HCT116 (cell line): Measurements from ENCODE around the gene LRRC4C. TPM values are rescaled to one million over a fixed set of nuclear protein-coding genes. Genes with fewer than 3 reads are reported as not detected.

Source experiments
- ATAC-seq: fragments of 200-7000 bp; cut with Tn5 transposase; 2 replicates; pipeline ENCODE4 v1.9.1; 2020; ENCODE audit warnings: mild to moderate bottlenecking, moderate library complexity
- BruUV-seq: library from RNA; stranded (reverse); fragments of 400-500 nt; replicated peaks from 2 replicates; lab custom pipeline; 2021; lab: Mats Ljungman, UMichigan
- CTCF ChIA-PET: fragments of 300-600 bp; sonication (Branson Sonifier 250); formaldehyde crosslinking; loops from one replicate; lab custom pipeline; 2021; ENCODE audit warnings: antibody characterized with exemption; lab: Charles Lee
- POLR2A ChIA-PET: fragments of 300-600, 350-600 bp; sonication (Branson Sonifier 250); formaldehyde crosslinking; loops from one replicate; lab custom pipeline; 2021; ENCODE audit warnings: antibody characterized with exemption; lab: Charles Lee
- RAD21 ChIA-PET, 2 experiments: fragments of 300-600 bp; sonication (Branson Sonifier 250); formaldehyde crosslinking; loops; one replicate each; lab custom pipeline; 2023; ENCODE audit warnings: low total read pairs in 2 of 2; ENCODE audit not compliant: uncharacterized antibody in 2 of 2, unreplicated experiment in 2 of 2, low non-redundant PET in 1 of 2; lab: Charles Lee
- DNase-seq: peaks from one replicate; pipeline ENCODE4 v3.0.0-alpha.2; 2010; ENCODE audit warnings: low read depth, low spot score
- H2AFZ ChIP-seq: fragments of 200-600 bp; shearing (Covaris generic), sonication (generic); 2 replicates; pipeline ENCODE4 v1.6.1; 2017; ENCODE audit warnings: low read depth, mixed run types, mixed read lengths, antibody characterized with exemption, low read length; ENCODE audit not compliant: poor library complexity, severe bottlenecking
- H3K27ac ChIP-seq: 2 replicates; pipeline ENCODE4 v1.5.1; 2012; ENCODE audit warnings: low read depth, low read length
- H3K27me3 ChIP-seq: fragments of 200-600 bp; sonication (generic); 2 replicates; pipeline ENCODE4 v1.6.1; 2016; ENCODE audit warnings: mixed run types, low read length, mixed read lengths; ENCODE audit not compliant: insufficient read depth
- H3K36me3 ChIP-seq, 2 experiments: fragments of 200-500 bp in 1 of 2; fragments of 200-600 bp in 1 of 2; sonication (Bioruptor generic) in 1 of 2; sonication (generic) in 1 of 2; 2 replicates each; pipeline versions ENCODE4 v1.5.1 to v1.6.1; 2014 to 2016; ENCODE audit warnings: low read length in 2 of 2, inconsistent platforms in 1 of 2, mixed read lengths in 1 of 2, mixed run types in 1 of 2; ENCODE audit not compliant: insufficient read depth in 2 of 2, control insufficient read depth in 1 of 2
- H3K4me1 ChIP-seq, 2 experiments: fragments of 200-600 bp in 1 of 2; sonication (generic) in 1 of 2; 2 replicates each; pipeline versions ENCODE4 v1.5.1 to v1.6.1; 2012 to 2017; ENCODE audit warnings: low read length in 2 of 2, inconsistent platforms in 1 of 2, mild to moderate bottlenecking in 1 of 2, mixed read lengths in 1 of 2, mixed run types in 1 of 2, moderate library complexity in 1 of 2; ENCODE audit not compliant: insufficient read depth in 2 of 2, control insufficient read depth in 1 of 2
- H3K4me2 ChIP-seq: fragments of 200-600 bp; sonication (generic); 2 replicates; pipeline ENCODE4 v1.6.1; 2017; ENCODE audit warnings: mixed run types, low read length, mixed read lengths
- H3K4me3 ChIP-seq, 2 experiments: fragments of 200-600 bp in 1 of 2; sonication (generic) in 1 of 2; replicated peaks in 1 of 2; 2 replicates each; pipeline ENCODE4 v1.5.1; 2011 to 2016; ENCODE audit warnings: low read length in 2 of 2, control low read depth in 1 of 2, low read depth in 1 of 2, mild to moderate bottlenecking in 1 of 2, mixed read lengths in 1 of 2, mixed run types in 1 of 2
- H3K79me2 ChIP-seq: fragments of 200-600 bp; sonication (generic); 2 replicates; pipeline ENCODE4 v1.6.1; 2017; ENCODE audit warnings: mild to moderate bottlenecking, mixed run types, low read length, moderate library complexity, mixed read lengths; ENCODE audit not compliant: insufficient read depth
- H3K9ac ChIP-seq: fragments of 200-600 bp; sonication (generic); 2 replicates; pipeline ENCODE4 v1.6.1; 2016; ENCODE audit warnings: low read length, mixed read lengths
- H3K9me2 ChIP-seq: fragments of 200-600 bp; sonication (generic), shearing (Covaris generic); 2 replicates; pipeline ENCODE4 v1.6.1; 2017; ENCODE audit warnings: mixed run types, mild to moderate bottlenecking, moderate library complexity; ENCODE audit not compliant: insufficient read depth
- H3K9me3 ChIP-seq, 2 experiments: fragments of 200-500 bp in 1 of 2; fragments of 200-600 bp in 1 of 2; sonication (Bioruptor generic) in 1 of 2; sonication (generic) in 1 of 2; 2 replicates each; pipeline ENCODE4 v1.6.1; 2014 to 2017; ENCODE audit warnings: low read length in 2 of 2, mixed read lengths in 2 of 2, inconsistent platforms in 1 of 2, low read depth in 1 of 2, mild to moderate bottlenecking in 1 of 2, mixed run types in 1 of 2, moderate library complexity in 1 of 2; ENCODE audit not compliant: control insufficient read depth in 1 of 2, insufficient read depth in 1 of 2
- H4K20me1 ChIP-seq: fragments of 200-600 bp; sonication (generic), shearing (Covaris generic); 2 replicates; pipeline ENCODE4 v1.6.1; 2017; ENCODE audit warnings: mixed run types, mild to moderate bottlenecking, moderate library complexity; ENCODE audit not compliant: insufficient read depth
- CBX3 ChIP-seq: IDR thresholded peaks from 2 replicates; pipeline ENCODE4 v1.6.1; 2012; ENCODE audit warnings: low read depth
- CTCF ChIP-seq, 3 experiments: fragments of 200-600 bp in 1 of 3; sonication (generic) in 1 of 3; IDR thresholded peaks in 2 of 3; conservative IDR thresholded peaks in 1 of 3; 2 replicates each; pipeline ENCODE4 v1.5.1; 2012 to 2017; ENCODE audit warnings: low read depth in 2 of 3, low read length in 2 of 3, antibody characterized with exemption in 1 of 3, borderline replicate concordance in 1 of 3, control low read depth in 1 of 3, mild to moderate bottlenecking in 1 of 3, mixed read lengths in 1 of 3, mixed run types in 1 of 3, moderate library complexity in 1 of 3; ENCODE audit not compliant: insufficient read depth in 1 of 3
- JUND ChIP-seq: IDR thresholded peaks from 2 replicates; pipeline ENCODE4 v1.6.1; 2012
- MAX ChIP-seq: IDR thresholded peaks from 2 replicates; pipeline ENCODE4 v1.6.1; 2012
- POLR2A ChIP-seq: IDR thresholded peaks from 2 replicates; pipeline ENCODE4 v1.7.0; 2011; ENCODE audit warnings: borderline replicate concordance; ENCODE audit not compliant: insufficient read depth, insufficient read length; ENCODE audit errors: extremely low read depth
- POLR2AphosphoS5 ChIP-seq: IDR thresholded peaks from 2 replicates; pipeline ENCODE4 v1.6.1; 2011; ENCODE audit warnings: mild to moderate bottlenecking, low read depth, low read length, moderate library complexity
- RAD21 ChIP-seq: IDR thresholded peaks from 2 replicates; pipeline ENCODE4 v1.6.1; 2012; ENCODE audit warnings: low read depth, mild to moderate bottlenecking
- REST ChIP-seq: IDR thresholded peaks from 2 replicates; pipeline ENCODE4 v1.6.1; 2012; ENCODE audit warnings: low read depth
- SIN3A ChIP-seq: IDR thresholded peaks from 2 replicates; pipeline ENCODE4 v1.6.1; 2012; ENCODE audit warnings: low read depth
- YY1 ChIP-seq: IDR thresholded peaks from 2 replicates; pipeline ENCODE4 v1.6.1; 2011; ENCODE audit warnings: low read length, low read depth, moderate library complexity, mild to moderate bottlenecking; ENCODE audit not compliant: insufficient replicate concordance; ENCODE audit errors: extremely low read depth
- intact Hi-C: fragments of 100-400 bp; cut with micrococcal nuclease; formaldehyde crosslinking; loops from 2 replicates; pipeline ENCODE4 v1.10.0; 2022
- total RNA-seq: library from RNA; stranded (reverse); gene quantifications from one replicate; pipeline ENCODE4 v1.2.1, GENCODE V29; 2021; ENCODE audit not compliant: unreplicated experiment

Gene LRRC4C
- total RNA-seq, 1 experiment from 2014 or later: not detected

GRCh38 chr11:41051919-41052635 is 407.4 kb downstream of the LRRC4C start:
- Histone ChIP-seq H3K36me3 (no peaks in the 10 kb centered on the region), H3K9me3 (peaks cover 3 to 8% of the 10 kb centered on the region in 2 experiments; a peak in 2 of 4 replicates), H3K79me2 (no peaks in the 10 kb centered on the region), H3K27me3 (no peaks in the 10 kb centered on the region), H3K9me2 (no peaks in the 10 kb centered on the region), H3K4me1 (no peaks in the 10 kb centered on the region), H3K9ac (no peak overlapping the region), H4K20me1 (no peaks in the 10 kb centered on the region), H2AFZ (no peak overlapping the region), H3K27ac (no peak overlapping the region), H3K4me2 (no peak overlapping the region), H3K4me3 (no peak overlapping the region)
- ATAC-seq (no peak), DNase-seq (no peak)
- intact Hi-C loops: no loop called here
- RAD21 ChIA-PET: no interaction called here
- CTCF ChIA-PET: no interaction called here
- TF ChIP-seq CBX3: no peak
- TF ChIP-seq MAX: no peak
- TF ChIP-seq JUND: no peak
- no peak for TF ChIP-seq POLR2A
- BruUV-seq: no TSS peak
- POLR2A ChIA-PET: no interaction called here

GRCh38 chr11:41050791-41051190 is 408.7 kb downstream of the LRRC4C start:
- no peak for ATAC-seq

More at GRCh38 chr11:41050791-41051190, 408.7 kb downstream of the LRRC4C start:
- no peaks in the 10 kb centered on the region for H4K20me1 ChIP-seq
- intact Hi-C loops: no loop called here
- peaks cover 3 to 8% of the 10 kb centered on the region in 2 experiments; a peak in 2 of 4 replicates for H3K9me3 ChIP-seq
- no peak for DNase-seq
- BruUV-seq: no TSS peak
- H3K36me3 ChIP-seq: no peaks in the 10 kb centered on the region
- TF ChIP-seq CTCF (IDR thresholded peaks at IDR 0.05 in 2 of 3, conservative IDR thresholded peaks at IDR 0.05 in 1 of 3; ENCODE audit: borderline replicate concordance in 1 of 3, insufficient read depth in 1 of 3, low read depth in 2 of 3, low read length in 2 of 3) (no peak), SIN3A (no peak), POLR2AphosphoS5 (no peak), YY1 (no peak), REST (no peak), POLR2A (no peak), RAD21 (no peak)
- H3K9me2 ChIP-seq: no peaks in the 10 kb centered on the region
- no peak overlapping the region for H3K27ac ChIP-seq
- no peaks in the 10 kb centered on the region for H3K4me1 ChIP-seq
- H3K79me2 ChIP-seq: no peaks in the 10 kb centered on the region
- no peak overlapping the region for H3K4me2 ChIP-seq
- H2AFZ ChIP-seq: no peak overlapping the region
- no peaks in the 10 kb centered on the region for H3K27me3 ChIP-seq
- CTCF ChIA-PET: no interaction called here
- H3K9ac ChIP-seq: no peak overlapping the region
- no peak overlapping the region for H3K4me3 ChIP-seq
- POLR2A ChIA-PET: no interaction called here
- RAD21 ChIA-PET: no interaction called here
